GM12872 (cell line): ENCODE measurements around the gene WFS1.

Source experiments
- CTCF ChIP-seq: IDR thresholded peaks from 3 replicates; pipeline ENCODE4 v1.5.1; 2011; ENCODE audit warnings: low read depth, mild to moderate bottlenecking, low read length, moderate library complexity; ENCODE audit not compliant: insufficient read depth

WFS1 gene

GRCh38 chr4:6236816-6237390 lies 32.7 kb upstream of the WFS1 start:
- TF ChIP-seq CTCF: no peak

GRCh38 chr4:6239486-6239885 lies 30.2 kb upstream of the WFS1 start:
- TF ChIP-seq CTCF: no peak

GRCh38 chr4:6239968-6240367 lies 29.7 kb upstream of the WFS1 start:
- no peak for TF ChIP-seq CTCF

- TF ChIP-seq CTCF: no peak
These were observed 28.4 kb upstream of the WFS1 start for GRCh38 chr4:6241062-6241845.

- no peak for TF ChIP-seq CTCF
These were observed 27.2 kb upstream of the WFS1 start for GRCh38 chr4:6242271-6243029.

GRCh38 chr4:6245246-6246169 lies 24.1 kb upstream of the WFS1 start:
- TF ChIP-seq CTCF: no peak
